NCI-H345 (cell line): ENCODE data around the gene CHPF2.
A peak's percentile ranks its signal among the peaks of the same experiment; 100 is the strongest.

Source experiments
- DNase-seq: peaks from one replicate; lab custom pipeline; 2025; lab: John Stamatoyannopoulos, UW

CHPF2 gene

DNA sequence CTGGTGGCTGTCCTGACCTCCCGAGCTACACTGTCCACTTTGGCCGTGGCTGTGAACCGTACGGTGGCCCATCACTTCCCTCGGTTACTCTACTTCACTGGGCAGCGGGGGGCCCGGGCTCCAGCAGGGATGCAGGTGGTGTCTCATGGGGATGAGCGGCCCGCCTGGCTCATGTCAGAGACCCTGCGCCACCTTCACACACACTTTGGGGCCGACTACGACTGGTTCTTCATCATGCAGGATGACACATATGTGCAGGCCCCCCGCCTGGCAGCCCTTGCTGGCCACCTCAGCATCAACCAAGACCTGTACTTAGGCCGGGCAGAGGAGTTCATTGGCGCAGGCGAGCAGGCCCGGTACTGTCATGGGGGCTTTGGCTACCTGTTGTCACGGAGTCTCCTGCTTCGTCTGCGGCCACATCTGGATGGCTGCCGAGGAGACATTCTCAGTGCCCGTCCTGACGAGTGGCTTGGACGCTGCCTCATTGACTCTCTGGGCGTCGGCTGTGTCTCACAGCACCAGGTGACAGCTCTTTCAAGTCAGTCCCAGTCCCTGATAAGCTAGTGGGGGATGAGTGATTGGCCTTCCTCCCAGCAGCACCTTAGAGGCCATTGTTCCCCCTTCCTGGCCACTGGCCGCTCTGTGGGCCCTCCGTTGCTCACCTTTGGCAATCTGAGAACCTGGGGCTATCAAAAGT lies 3.0 kb downstream of the CHPF2 start:
- DNase-seq: no peak

DNA sequence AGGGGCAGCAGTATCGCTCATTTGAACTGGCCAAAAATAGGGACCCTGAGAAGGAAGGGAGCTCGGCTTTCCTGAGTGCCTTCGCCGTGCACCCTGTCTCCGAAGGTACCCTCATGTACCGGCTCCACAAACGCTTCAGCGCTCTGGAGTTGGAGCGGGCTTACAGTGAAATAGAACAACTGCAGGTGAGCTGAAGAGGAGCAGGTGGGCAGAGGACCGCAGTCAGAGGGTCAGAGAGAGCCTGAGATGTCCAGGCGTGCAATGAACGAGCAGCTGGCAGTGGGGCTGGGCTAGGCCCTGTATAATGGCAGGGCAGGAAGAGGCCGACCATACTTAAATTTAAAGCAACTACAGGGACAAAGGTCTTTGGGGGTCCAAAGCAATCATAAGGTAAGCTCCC lies 4.1 kb downstream of the CHPF2 start:
- DNase-seq: no peak

DNA sequence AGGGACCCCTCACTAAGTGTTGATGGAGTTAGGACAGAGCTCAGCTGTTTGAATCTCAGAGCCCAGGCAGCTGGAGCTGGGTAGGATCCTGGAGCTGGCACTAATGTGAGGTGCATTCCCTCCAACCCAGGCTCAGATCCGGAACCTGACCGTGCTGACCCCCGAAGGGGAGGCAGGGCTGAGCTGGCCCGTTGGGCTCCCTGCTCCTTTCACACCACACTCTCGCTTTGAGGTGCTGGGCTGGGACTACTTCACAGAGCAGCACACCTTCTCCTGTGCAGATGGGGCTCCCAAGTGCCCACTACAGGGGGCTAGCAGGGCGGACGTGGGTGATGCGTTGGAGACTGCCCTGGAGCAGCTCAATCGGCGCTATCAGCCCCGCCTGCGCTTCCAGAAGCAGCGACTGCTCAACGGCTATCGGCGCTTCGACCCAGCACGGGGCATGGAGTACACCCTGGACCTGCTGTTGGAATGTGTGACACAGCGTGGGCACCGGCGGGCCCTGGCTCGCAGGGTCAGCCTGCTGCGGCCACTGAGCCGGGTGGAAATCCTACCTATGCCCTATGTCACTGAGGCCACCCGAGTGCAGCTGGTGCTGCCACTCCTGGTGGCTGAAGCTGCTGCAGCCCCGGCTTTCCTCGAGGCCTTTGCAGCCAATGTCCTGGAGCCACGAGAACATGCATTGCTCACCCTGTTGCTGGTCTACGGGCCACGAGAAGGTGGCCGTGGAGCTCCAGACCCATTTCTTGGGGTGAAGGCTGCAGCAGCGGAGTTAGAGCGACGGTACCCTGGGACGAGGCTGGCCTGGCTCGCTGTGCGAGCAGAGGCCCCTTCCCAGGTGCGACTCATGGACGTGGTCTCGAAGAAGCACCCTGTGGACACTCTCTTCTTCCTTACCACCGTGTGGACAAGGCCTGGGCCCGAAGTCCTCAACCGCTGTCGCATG lies 5.2 kb downstream of the CHPF2 start:
- no peak for DNase-seq

DNA sequence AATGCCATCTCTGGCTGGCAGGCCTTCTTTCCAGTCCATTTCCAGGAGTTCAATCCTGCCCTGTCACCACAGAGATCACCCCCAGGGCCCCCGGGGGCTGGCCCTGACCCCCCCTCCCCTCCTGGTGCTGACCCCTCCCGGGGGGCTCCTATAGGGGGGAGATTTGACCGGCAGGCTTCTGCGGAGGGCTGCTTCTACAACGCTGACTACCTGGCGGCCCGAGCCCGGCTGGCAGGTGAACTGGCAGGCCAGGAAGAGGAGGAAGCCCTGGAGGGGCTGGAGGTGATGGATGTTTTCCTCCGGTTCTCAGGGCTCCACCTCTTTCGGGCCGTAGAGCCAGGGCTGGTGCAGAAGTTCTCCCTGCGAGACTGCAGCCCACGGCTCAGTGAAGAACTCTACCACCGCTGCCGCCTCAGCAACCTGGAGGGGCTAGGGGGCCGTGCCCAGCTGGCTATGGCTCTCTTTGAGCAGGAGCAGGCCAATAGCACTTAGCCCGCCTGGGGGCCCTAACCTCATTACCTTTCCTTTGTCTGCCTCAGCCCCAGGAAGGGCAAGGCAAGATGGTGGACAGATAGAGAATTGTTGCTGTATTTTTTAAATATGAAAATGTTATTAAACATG lies 6.0 kb downstream of the CHPF2 start:
- no peak for DNase-seq

DNA sequence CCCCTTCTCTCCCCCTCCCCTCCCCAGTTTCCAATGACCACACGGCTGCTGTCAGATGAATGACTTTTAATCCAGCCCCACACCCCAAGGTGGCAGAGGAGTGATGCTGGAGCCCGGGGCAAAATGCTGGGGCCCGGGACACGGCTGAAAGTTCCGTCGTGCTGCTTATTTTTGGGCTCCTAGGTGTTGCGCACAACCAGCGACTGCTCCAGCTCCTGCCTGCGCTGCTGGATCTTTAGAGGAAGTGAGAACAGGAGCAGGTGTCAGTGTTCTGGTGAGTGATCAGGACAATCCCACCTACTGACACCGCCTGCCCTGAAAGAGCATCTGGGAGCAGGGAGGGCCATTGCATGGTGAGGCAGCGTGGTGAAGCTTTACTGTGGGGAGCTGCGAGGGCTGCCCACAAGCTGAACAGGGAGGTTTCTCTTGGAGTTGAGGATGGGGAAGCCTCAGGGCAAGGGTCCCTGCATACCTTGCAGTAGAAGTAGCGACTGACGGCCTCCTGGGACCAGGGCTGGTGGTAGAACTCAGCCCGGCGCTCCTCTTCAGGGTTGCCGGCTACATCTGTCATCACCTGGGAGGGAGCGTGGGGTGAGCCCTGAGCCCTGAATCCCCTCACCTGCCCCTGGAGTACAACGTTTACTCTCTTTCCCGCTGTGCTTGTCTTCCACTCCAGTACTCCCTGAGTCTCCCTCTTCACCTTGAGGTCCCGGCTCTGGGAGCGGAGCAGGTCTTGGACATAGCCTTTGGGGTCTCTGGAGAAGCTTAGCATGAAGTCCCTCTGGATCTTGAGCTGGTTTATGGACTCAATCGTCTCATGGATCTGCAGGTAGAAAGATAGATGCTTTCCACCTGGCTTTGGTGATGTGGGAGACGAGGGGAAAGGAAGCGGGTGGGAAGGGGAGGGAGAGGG lies 6.9 kb downstream of the CHPF2 start:
- DNase-seq: no peak

DNA sequence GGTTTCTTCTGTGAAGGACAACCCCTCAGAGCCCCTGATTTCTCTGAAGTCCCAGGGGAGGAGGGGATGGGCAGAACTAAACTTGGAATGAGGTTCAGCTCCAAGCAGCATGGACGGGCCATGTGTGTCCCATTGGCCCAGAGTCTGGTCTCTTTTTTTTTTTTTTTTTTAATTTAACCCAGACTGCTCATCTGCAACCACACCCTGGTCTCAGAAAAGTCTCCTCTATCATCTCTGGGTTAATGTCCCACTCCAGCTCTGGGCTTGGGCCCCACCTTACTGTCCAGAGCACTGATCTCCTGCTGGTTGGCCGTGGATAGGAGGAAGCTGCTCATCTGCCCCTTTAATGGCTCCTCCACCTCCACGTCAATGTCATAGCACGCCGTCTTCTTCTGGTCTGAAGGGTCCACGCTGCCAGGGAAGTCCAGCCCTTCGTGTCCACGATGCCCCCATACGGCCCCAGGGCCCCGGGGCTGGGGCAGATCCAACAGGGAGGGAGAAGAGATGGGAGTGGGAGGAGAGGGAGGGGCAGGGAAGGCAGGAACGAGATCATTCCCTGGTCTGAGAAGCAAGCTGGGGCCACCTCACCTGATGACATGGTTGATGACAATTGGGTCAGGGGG lies 7.7 kb downstream of the CHPF2 start:
- DNase-seq: no peak

DNA sequence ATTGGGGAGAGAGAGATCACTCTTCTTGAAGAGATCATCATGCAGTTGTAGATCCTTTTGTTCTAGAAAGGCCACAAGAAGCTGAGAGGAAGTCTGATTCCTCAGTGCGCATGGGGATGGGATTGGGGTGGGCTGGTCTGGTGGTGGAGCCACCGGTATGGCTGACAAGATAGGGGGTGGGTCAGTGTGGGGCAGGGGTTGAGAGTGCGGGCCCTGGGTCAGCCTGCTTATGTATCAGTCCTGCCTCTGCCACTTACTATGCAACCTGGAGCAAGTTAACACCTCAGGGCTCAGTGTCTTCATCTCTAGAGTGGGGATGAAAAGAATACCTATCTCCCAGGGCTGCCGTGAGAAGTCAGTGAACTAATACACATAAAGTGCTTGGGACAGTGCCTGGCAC lies 8.3 kb downstream of the CHPF2 start:
- no peak for DNase-seq

DNA sequence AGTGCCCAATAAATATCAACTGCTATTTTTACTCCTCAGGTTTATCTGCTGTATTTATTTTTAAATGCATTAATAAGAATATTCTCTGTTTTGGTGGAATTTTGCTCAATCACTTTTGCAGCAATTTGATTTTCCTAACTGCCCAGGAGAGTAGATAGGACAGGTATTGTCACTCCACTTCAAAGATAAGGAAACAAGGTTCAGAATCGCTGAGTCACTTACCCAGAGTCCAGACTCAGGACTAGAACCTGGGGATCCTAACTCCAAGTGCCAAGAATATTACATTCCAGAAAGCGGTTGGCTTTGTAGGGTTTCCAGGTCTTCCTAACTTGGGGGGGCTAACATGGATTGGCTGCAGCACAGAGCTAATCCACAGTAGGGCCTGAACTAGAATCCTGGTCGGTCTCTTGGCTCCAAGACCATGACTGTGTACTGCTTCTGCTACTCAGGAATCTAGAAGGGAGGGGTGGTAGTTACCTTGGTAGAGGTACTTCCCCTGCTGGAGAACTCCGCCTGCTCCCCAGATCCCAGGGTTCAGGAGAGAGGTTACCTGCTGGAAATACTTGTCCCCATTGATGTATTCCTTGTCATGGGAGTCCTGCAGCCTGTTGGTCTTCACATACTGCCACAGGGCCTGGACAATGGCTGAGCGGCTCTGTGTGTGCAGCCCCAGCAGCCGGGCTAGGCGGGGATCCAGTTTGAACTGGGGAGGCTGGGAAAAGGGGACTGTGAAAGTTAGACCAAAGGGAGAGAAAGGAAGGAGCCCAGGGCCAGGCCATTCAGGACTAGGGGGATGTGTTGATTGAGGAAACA lies 8.9 kb downstream of the CHPF2 start:
- no peak for DNase-seq

DNA sequence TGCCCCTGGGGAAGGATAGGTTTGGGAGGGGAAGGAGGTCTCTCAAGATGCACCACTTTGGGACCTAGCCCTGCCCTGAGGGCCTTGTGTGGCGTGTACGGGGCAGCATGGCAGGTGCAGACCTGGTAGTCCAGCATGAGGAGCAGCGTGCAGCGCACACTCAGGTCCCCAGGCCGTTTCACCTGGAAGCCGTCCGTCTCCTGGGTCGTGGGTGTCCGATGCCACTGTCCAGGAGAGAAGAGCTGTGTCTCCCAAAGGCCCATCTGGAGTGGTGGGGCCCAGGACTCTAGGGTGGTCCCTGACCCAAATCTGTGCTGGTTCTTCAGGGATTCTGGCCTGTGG lies 9.4 kb downstream of the CHPF2 start:
- DNase-seq: no peak

DNA sequence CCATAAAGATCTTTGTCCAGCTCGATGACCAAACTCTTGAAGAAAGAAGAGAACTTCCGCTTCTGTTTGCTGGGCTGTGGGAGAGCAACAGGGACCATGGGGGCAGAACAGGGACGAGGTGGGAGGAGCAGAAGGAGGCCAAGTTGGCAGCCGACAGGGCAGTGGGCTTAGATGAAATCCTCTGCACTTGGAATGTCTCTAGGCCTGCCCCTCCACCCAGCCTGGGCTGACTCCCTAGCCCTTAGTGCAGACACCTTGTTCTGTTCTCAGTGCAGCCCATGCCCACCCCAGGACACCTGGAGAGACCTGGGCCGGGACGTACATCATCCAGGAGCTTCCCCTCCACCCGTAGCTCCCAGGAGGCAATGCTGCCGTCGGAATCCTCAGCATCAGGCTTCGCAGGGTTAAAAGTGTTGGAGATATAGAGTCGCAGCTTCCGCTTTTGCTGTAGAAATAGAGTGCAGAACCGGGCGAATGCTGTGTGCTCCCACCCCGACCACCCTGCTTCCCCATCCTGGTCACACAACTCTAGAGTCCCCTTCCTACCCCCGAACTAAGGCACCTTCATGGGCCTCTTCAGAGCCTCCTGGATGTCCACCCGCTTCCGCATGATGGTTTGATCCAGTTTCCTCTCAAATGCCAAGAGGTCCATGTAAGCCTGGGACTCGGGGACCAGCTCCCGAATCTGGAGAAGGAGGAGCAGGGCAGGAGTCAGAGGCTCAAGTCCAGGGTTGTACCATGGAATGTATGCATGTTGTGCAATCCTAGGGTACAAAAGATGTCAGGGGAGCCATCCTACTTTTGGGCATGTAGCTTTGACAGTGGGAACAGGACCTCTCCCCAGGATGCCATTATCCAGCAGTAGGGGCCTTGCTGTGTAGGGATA lies 10.1 kb downstream of the CHPF2 start:
- no peak for DNase-seq

DNA sequence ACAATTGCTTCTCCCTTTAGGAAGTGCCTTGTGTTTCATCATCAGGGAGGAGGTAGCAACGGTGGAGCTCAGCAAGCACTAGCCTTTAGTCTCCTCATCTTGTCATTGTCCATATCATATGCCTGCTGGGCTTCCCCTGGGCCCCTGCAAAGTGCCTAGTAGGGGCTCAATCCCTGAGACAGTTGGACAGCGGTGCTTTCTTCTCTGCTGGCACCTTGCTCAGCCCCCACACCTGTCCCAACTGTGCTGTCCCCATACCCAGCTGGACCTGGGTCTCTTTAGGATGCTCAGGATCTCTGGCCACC lies 10.7 kb downstream of the CHPF2 start:
- no peak for DNase-seq

DNA sequence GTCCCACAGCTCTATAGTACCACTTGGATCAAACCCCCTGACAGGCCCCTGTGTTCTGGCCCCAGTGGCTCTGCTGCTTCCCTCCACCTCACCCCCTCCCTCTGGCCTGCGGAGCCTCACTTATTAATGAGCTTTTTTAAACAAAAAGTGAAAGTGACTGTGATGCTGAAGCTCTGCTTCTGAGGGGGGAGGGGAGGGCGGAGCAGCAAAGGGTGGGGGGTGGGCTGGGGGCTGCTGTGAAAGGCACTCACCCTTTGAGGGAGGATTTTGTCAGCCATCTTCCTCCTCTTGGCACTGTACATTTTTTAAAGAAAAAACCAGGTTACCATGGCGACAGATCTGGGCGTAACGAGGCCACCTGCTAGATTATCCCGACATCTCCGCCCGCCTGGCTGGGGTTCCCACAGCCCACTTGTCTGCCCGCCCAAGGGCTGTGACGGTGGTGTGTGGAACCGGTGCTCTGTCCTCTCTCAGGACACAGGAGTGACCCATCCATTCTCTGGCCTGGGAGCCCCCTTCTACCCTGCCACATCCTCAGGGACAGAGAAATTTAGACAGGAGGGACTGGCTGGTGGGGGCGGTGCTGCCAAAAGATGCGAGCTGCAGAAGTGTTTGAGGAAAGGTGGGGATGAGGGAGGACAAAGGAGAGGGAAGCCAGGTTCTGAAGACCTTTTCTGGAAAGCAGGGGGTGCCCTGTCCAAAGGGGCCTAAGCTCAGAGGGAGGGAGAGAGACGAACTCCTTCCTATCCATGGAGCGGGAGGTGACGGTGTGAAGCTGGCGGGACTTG lies 11.3 kb downstream of the CHPF2 start:
- DNase-seq: peak; percentile 22

DNA sequence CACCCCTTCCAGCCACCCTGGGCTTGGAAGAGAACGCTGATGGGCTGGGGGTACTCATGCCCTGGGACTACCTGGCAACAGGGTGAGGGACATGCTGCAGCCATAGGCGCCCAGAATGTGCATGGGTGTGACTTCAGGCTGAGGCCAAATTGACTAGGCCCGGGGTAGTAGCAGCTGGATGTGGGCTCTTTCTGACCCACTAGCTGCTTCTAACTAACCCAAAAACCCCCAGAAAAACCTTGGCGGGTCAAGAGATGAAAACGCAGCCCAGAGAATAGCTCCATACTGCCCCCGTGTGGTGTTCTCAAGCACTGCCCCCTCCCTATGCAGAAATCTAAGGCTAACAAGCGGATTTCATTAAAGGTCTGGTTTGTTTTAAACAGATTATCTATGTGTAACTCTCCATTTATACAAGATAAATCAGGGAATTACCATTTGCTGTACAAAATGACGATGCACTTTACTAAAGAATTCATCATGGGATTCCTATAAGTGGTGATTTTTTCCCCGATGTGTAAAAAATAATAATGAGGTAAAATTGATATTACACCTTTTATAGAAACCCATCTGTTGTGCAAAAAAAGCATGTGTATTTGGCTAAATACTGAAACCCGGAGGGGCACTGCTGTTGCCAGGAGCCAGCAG lies 12.0 kb downstream of the CHPF2 start:
- DNase-seq: peak; percentile 64

DNA sequence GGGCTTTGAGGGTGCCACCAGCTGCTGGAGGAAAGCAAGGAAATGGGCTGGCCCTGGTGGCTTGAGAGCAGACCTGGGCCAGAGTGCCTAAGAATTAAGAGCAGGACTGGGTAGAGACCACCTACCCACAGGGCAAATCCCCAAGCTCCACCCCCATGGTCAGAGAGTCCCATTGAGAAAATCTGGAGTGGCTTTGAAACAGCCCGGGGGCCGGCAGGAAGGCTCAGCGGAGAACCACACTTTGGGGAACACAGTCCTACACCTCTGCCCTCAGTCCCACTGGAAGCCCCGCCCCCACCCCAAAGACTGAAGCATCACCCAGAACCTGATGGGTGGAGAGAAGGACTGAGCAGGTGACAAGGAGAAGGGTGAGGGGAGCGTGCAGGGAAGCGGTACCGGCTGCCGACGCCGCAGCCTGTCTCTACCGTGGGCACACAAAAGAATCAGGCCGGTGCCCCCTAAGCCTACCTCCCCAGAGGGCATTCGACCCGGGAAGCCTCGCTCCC lies 12.6 kb downstream of the CHPF2 start:
- DNase-seq: no peak

DNA sequence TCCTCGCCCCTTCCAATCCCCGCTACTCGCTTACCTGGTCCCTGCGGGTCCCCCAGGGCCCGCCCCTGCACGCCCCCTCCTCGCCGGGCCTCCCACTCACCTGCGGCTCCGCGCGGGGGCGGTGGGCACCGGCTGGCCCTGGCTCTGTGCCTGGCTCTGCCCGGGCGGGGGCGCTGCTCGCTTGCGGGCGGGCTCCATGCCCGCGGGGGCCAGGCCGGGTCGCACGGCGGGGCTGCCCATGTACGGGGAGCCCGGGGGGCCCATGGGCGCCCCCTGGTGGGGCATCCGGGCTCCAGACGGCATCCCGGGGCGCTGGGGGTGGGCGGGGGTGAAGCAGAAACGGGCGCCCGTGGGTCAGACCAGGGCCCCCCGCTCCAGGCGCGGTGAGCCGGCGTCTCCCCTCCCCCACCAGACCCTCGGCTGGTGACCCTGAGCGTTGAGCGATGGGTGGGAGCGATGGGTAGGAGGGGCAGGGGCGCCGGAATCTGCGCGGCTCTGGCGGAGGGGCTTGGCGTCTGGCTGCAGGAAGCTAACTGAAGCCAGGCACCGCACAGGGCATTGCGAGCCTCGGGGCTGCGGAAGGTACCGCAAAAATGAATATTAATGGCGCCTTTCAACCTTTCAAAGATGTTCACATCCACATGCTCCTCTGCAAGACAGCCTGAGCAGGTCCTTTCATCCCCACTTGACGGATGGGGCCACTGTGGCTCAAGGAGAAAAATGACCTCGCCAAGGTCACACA lies 13.2 kb downstream of the CHPF2 start:
- peak; percentile 33 for DNase-seq

DNA sequence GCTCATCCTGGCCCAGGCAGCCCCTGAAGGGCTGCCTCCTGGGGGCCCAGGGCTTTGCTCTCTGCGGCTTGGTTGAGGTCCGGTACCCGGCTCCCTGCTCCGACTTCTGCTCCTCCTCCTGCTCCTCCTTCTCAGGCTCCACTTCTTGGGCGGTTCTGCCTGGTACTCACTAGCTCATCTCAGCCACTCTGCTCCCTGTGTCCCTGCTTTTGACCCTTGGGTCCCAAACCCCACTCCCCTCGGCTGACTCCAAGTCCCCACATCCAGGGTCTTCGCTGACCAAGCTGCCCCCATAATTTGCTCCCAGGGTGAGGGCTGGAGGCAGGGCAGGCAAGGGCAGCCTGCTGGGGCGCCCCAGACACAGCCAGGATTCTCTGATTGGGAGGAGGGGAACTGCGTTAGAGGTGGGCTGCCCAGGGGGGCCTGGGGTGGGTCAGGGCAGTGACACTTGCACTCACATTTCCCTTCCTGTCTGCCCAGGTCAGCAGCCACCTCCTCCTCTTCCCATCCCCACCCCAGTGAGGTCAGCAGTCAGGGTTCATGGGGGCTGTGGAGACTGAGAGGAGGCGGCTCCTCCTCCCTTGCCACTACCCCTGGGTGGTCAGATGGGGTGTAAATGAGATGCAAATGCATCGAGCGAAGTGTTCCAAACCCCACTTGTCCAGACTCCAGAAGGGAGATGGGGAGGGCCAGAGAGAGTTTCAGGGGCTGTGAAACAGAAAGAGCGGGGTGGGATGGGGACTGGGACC lies 14.0 kb downstream of the CHPF2 start:
- no peak for DNase-seq
